Trophoblast cell (in vitro differentiated cells and primary cell): ENCODE data around the gene SYT1.

ENCODE experiments used
- DNase-seq, 2 donors: peaks; one replicate each; pipeline ENCODE4 v3.0.0-alpha.2; 2016
- H2AFZ ChIP-seq: 2 replicates; pipeline ENCODE4 v1.6.1; 2013; ENCODE audit warnings: low read length, moderate library complexity, mild to moderate bottlenecking; ENCODE audit not compliant: insufficient read depth, poor library complexity
- H2AK5ac ChIP-seq: 2 replicates; pipeline ENCODE4 v1.6.1; 2013; ENCODE audit warnings: mild to moderate bottlenecking, low read length
- H2BK120ac ChIP-seq: 2 replicates; pipeline ENCODE4 v1.6.1; 2013; ENCODE audit warnings: low read length, mild to moderate bottlenecking, moderate library complexity; ENCODE audit not compliant: insufficient read depth, poor library complexity
- H2BK12ac ChIP-seq: 2 replicates; pipeline ENCODE4 v1.6.1; 2013; ENCODE audit warnings: mild to moderate bottlenecking, low read length, moderate library complexity
- H2BK5ac ChIP-seq: 2 replicates; pipeline ENCODE4 v1.6.1; 2013; ENCODE audit warnings: low read length, low read depth, moderate library complexity, mild to moderate bottlenecking; ENCODE audit not compliant: poor library complexity
- H3K14ac ChIP-seq: 2 replicates; pipeline ENCODE4 v1.6.1; 2013; ENCODE audit warnings: mild to moderate bottlenecking, low read length
- H3K18ac ChIP-seq: 2 replicates; pipeline ENCODE4 v1.6.1; 2013; ENCODE audit warnings: mild to moderate bottlenecking, low read length
- H3K23ac ChIP-seq: 2 replicates; pipeline ENCODE4 v1.6.1; 2013; ENCODE audit warnings: low read length
- H3K27ac ChIP-seq: 2 replicates; pipeline ENCODE4 v1.5.1; 2013; ENCODE audit warnings: low read depth, mild to moderate bottlenecking, inconsistent platforms, low read length, moderate library complexity
- H3K27me3 ChIP-seq: 2 replicates; pipeline ENCODE4 v1.6.1; 2013; ENCODE audit warnings: inconsistent platforms, mild to moderate bottlenecking, low read length, moderate library complexity; ENCODE audit not compliant: insufficient read depth
- H3K36me3 ChIP-seq, 2 experiments: 1 replicate in 1 of 2; 2 replicates in 1 of 2; pipeline ENCODE4 v1.6.1; 2013; ENCODE audit warnings: low read length in 2 of 2, mild to moderate bottlenecking in 2 of 2, moderate library complexity in 1 of 2; ENCODE audit not compliant: insufficient read depth in 2 of 2, control insufficient read depth in 1 of 2
- H3K4ac ChIP-seq: 2 replicates; pipeline ENCODE4 v1.6.1; 2013; ENCODE audit warnings: low read depth, mild to moderate bottlenecking, low read length, moderate library complexity
- H3K4me1 ChIP-seq, 2 experiments: 1 replicate in 1 of 2; 2 replicates in 1 of 2; pipeline ENCODE4 v1.6.1; 2013; ENCODE audit warnings: low read length in 2 of 2, mild to moderate bottlenecking in 2 of 2, moderate library complexity in 1 of 2; ENCODE audit not compliant: insufficient read depth in 2 of 2, control insufficient read depth in 1 of 2
- H3K4me2 ChIP-seq: 2 replicates; pipeline ENCODE4 v1.6.1; 2013; ENCODE audit warnings: inconsistent platforms, mild to moderate bottlenecking, low read length, moderate library complexity
- H3K4me3 ChIP-seq: 2 replicates; pipeline ENCODE4 v1.5.1; 2013; ENCODE audit warnings: mild to moderate bottlenecking, low read depth, low read length, inconsistent platforms
- H3K79me1 ChIP-seq: one replicate; pipeline ENCODE4 v1.6.1; 2013; ENCODE audit warnings: low read length
- H3K79me2 ChIP-seq: 2 replicates; pipeline ENCODE4 v1.6.1; 2013; ENCODE audit warnings: low read length, mild to moderate bottlenecking; ENCODE audit not compliant: control insufficient read depth, insufficient read depth, poor library complexity
- H3K9ac ChIP-seq: 2 replicates; pipeline ENCODE4 v1.6.1; 2013; ENCODE audit warnings: mild to moderate bottlenecking, low read length
- H3K9me3 ChIP-seq: 2 replicates; pipeline ENCODE4 v1.6.1; 2013; ENCODE audit warnings: low read depth, mild to moderate bottlenecking, control low read depth, inconsistent platforms, low read length; ENCODE audit not compliant: insufficient read depth
- H4K12ac ChIP-seq: 2 replicates; pipeline ENCODE4 v1.6.1; 2013; ENCODE audit warnings: low read depth, mild to moderate bottlenecking, low read length, moderate library complexity
- H4K8ac ChIP-seq: 2 replicates; pipeline ENCODE4 v1.6.1; 2013; ENCODE audit warnings: low read depth, mild to moderate bottlenecking, low read length, moderate library complexity
- H4K91ac ChIP-seq: one replicate; pipeline ENCODE4 v1.6.1; 2013; ENCODE audit warnings: low read depth, mild to moderate bottlenecking, low read length, moderate library complexity
- WGBS: extraction: QIAGEN DNeasy Blood & Tissue Kit; methylation state at CpG from one replicate; pipeline ENCODE4 v1.1.7; 2013; ENCODE audit warnings: missing lambda C conversion rate; ENCODE audit not compliant: insufficient read length, insufficient coverage; ENCODE audit errors: extremely low coverage; 5-methylcytosine and 5-hydroxymethylcytosine counted together

SYT1 gene

DNA sequence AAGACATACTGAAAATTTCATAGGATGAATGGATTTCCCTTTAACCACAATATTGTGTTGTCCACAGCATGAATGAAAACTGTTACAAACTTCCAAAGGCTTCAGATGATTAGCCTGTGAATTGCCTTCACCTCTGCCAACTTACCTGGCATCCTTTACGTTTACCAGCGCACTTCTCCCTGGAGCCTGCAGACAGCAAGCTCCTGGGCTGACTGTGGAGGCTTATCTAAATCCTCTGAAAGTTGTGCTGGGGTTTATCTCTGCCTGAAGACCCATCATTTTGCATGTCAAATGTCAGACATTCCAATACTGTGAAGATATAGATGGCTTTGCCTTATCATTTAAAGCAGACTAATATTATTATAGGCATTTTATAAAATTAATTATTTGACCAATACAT, 403.0 kb downstream of the SYT1 start:
- WGBS, result no CpG with 5 or more reads among the region's 2 CpGs
- H2BK12ac ChIP-seq, result no peak overlapping the region
- no peak overlapping the region for H2AFZ ChIP-seq
- no peak overlapping the region for H3K27ac ChIP-seq
- H3K4me2 ChIP-seq, result no peak overlapping the region
- no peaks in the 10 kb centered on the region for H3K36me3 ChIP-seq
- H3K14ac ChIP-seq, result no peak overlapping the region
- no peak overlapping the region for H2BK5ac ChIP-seq
- H3K4ac ChIP-seq, result no peak overlapping the region
- no peak overlapping the region for H3K9ac ChIP-seq
- H2AK5ac ChIP-seq, result no peak overlapping the region
- no peaks in the 10 kb centered on the region for H3K4me1 ChIP-seq
- H2BK120ac ChIP-seq, result no peak overlapping the region
- no peak overlapping the region for H3K18ac ChIP-seq
- no peak overlapping the region for H3K4me3 ChIP-seq
- no peaks in the 10 kb centered on the region for H3K27me3 ChIP-seq
- H3K79me2 ChIP-seq, result no peaks in the 10 kb centered on the region
- no peak overlapping the region for H4K91ac ChIP-seq
- no peaks in the 10 kb centered on the region for H3K9me3 ChIP-seq
- DNase-seq, result no peak
- no peak overlapping the region for H4K12ac ChIP-seq
- no peak overlapping the region for H3K23ac ChIP-seq
- H4K8ac ChIP-seq, result no peak overlapping the region
- no peaks in the 10 kb centered on the region for H3K79me1 ChIP-seq

DNA sequence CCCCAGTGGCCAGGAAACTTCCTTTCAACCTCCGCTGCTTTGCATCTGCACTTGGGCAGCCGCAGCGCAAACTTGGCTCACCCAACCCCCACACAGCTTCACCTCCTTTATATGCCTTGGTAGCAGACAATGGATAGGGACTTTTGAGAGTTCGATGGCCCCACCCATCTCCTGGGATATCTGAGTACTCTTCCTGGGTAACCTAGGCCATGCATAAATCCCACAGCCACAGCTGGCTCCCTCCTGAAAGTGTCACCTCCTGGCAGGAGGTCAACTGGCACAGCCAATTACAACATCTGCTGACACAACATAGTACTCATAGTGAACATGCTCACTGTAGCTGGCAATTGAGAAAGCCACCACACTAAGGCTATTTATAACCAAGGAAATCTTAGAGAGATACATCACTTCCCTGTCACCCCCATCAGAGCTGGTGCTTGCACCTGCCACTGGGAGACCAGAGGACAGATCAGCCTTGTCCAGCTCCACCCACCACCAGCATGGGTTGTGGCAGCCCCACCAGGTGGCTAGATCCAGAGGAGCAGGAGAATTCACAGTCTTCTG, 410.0 kb downstream of the SYT1 start:
- H3K18ac ChIP-seq, result no peak overlapping the region
- H4K91ac ChIP-seq, result no peak overlapping the region
- no peak overlapping the region for H2AK5ac ChIP-seq
- H3K27me3 ChIP-seq, result no peaks in the 10 kb centered on the region
- no peak overlapping the region for H4K8ac ChIP-seq
- H3K4ac ChIP-seq, result no peak overlapping the region
- H4K12ac ChIP-seq, result no peak overlapping the region
- H3K79me1 ChIP-seq, result no peaks in the 10 kb centered on the region
- no peak for DNase-seq
- no peak overlapping the region for H3K4me2 ChIP-seq
- H2AFZ ChIP-seq, result no peak overlapping the region
- H3K23ac ChIP-seq, result no peak overlapping the region
- H2BK120ac ChIP-seq, result no peak overlapping the region
- H2BK12ac ChIP-seq, result no peak overlapping the region
- H3K9ac ChIP-seq, result no peak overlapping the region
- no peak overlapping the region for H3K14ac ChIP-seq
- H3K27ac ChIP-seq, result no peak overlapping the region
- H2BK5ac ChIP-seq, result no peak overlapping the region
- H3K36me3 ChIP-seq, result no peaks in the 10 kb centered on the region
- H3K79me2 ChIP-seq, result no peaks in the 10 kb centered on the region
- no peak overlapping the region for H3K4me3 ChIP-seq
- H3K9me3 ChIP-seq, result no peaks in the 10 kb centered on the region
- no CpG with 5 or more reads among the region's 4 CpGs for WGBS
- no peaks in the 10 kb centered on the region for H3K4me1 ChIP-seq

DNA sequence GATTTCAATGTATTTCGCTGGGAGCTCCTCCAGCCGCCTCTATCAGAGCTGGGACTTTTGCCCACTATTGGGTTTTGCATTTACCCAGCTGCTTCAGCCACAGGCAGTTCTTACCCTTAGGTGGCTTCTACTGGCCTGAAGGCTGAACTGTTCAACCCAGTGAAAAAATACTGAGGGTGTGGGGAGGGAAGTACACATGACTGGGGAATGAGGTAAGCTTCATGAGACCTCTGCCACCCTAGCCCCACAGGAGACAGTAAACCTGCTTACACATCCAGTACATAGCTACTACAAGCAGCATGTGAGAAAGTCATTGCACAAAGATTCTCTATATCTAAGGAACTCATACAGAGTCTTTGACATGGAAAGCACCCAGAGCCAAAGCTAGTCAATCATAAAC, 411.1 kb downstream of the SYT1 start:
- WGBS, result no CpG with 5 or more reads among the region's 2 CpGs
- H4K8ac ChIP-seq, result no peak overlapping the region
- H3K4me2 ChIP-seq, result no peak overlapping the region
- no peaks in the 10 kb centered on the region for H3K79me2 ChIP-seq
- H3K9me3 ChIP-seq, result no peaks in the 10 kb centered on the region
- H4K91ac ChIP-seq, result no peak overlapping the region
- no peak overlapping the region for H3K9ac ChIP-seq
- DNase-seq, result no peak
- no peak overlapping the region for H3K27ac ChIP-seq
- no peak overlapping the region for H2AFZ ChIP-seq
- no peak overlapping the region for H3K18ac ChIP-seq
- no peak overlapping the region for H3K14ac ChIP-seq
- no peak overlapping the region for H3K4me3 ChIP-seq
- no peaks in the 10 kb centered on the region for H3K36me3 ChIP-seq
- no peak overlapping the region for H3K23ac ChIP-seq
- no peak overlapping the region for H3K4ac ChIP-seq
- no peaks in the 10 kb centered on the region for H3K4me1 ChIP-seq
- H2BK12ac ChIP-seq, result no peak overlapping the region
- no peak overlapping the region for H2BK120ac ChIP-seq
- H3K27me3 ChIP-seq, result no peaks in the 10 kb centered on the region
- no peaks in the 10 kb centered on the region for H3K79me1 ChIP-seq
- no peak overlapping the region for H4K12ac ChIP-seq
- no peak overlapping the region for H2BK5ac ChIP-seq
- no peak overlapping the region for H2AK5ac ChIP-seq

DNA sequence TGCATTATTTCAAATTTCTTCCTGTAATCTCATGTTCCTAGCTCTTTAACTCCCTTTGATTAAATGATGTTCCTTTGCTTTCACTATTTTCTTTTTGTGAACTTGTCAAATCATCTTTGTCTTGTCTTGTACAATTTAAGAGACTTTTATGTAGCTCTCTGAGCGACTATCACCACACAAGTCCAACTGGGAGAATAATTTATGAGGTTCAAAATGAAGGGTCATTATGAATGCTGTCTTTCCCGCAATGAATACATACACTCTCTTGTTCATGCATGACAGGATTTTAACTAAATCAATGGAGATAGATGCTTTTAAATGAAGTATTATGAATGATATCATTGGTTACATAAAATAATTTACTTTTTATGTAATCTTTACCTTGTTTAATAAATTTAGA, 418.8 kb downstream of the SYT1 start:
- Histone ChIP-seq H2BK5ac (no peak overlapping the region), H3K27ac (no peak overlapping the region), H3K9ac (no peak overlapping the region), H4K8ac (no peak overlapping the region), H2AK5ac (no peak overlapping the region), H3K9me3 (no peaks in the 10 kb centered on the region), H3K4me3 (no peak overlapping the region), H4K91ac (no peak overlapping the region), H3K36me3 (no peaks in the 10 kb centered on the region), H3K14ac (no peak overlapping the region), H3K4me1 (no peaks in the 10 kb centered on the region), H3K18ac (no peak overlapping the region), H3K4ac (no peak overlapping the region), H2BK120ac (no peak overlapping the region), H2AFZ (no peak overlapping the region), H4K12ac (no peak overlapping the region), H3K23ac (no peak overlapping the region), H3K79me2 (no peaks in the 10 kb centered on the region), H2BK12ac (no peak overlapping the region), H3K4me2 (no peak overlapping the region), H3K27me3 (no peaks in the 10 kb centered on the region), H3K79me1 (no peaks in the 10 kb centered on the region)
- no peak for DNase-seq
- no CpG with 5 or more reads among the region's 2 CpGs for WGBS
